ENCODE results near the gene POLR2J2.
"Not testable (repeated sequence)": the region's sequence is repeated elsewhere in the genome, so short reads cannot be mapped to it uniquely, and the experiment has no call there.

Gene POLR2J2

DNA sequence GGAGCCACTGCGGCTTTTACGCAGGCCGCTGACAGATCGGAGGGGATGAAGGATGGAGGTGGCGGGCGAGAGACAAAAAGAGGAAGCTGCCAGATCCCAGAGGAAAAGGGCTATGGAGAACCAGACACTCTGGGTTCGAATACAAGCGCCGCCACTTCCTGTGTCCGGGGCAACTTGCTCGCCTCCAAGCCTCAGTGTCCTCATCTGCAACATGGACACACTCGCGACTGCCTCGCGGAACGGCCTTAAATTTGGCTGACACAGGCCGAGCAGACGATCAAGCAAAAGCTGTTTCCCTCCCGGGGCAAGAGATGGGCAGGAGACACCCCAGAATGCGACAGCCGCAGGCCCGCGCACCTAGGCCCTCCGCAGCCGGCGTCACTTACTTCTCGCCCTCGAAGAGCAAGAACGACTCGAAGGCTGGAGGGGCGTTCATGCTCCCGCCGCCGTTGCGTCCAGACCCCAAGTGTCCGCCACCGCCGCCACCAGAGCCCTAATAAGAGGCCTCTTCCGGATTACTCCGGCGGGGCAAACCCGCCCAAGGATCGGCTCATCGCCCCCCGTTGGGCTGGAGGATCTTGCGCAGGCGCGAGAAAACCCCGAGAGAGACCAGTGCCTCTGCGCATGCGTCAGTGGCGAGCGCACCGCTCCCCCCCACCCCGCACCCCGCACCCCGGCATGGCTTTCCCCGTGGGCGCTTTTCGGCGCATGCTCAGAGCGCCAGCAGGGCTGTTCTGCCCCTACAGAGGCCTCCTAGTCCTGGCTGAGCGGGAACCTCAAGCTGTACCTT is at the start of gene POLR2J2:
TSS of gene POLR2J2 (minus strand) at position 498 of the 790 bp plus-strand sequence. CDS start at position 436, 62 bp downstream.
- H3K4me3 ChIP-seq (ENCODE audit: low read depth, low read length), result peak within 1 kb of the TSS; percentile 39

DNA sequence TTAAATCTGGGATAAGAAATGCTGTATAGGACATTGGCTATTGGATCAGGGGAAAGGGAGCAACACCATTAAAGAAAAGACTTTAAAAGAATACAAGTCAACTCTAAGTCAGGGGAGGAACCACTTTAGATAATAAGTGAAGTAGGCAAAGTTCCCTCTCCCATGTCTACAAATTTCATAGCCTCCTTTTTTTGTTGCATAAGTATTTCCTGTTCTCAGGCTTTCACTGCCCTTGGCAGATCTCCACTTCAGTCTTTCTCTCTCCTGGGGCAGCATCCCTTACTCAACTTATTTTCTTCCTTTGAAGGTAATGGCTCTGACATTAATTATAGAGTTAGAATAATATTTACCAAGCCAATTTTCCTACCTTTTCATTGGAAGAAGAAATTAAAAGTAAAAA is 47.0 kb upstream of the POLR2J2 start:
- not testable (repeated sequence) for H3K4me3 ChIP-seq (ENCODE audit: low read depth, low read length)

DNA sequence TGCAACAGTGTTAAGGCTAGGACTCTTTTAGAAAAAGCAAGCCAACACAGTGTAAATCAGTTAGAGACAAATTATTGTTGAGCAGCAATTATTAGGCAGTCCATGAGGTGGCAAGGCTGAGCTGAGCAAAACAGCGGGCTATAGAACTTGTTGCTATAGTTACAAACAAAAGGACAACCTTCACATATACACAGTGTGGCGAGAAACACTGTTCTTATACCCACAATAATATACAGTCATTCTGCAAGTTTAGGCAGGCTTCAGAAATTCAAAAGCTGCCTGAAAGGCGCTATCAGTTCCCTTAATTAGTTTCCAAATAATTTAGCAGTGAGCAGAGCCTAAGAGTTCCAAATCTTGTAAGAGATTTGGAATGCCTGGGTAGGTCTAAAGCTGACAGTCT is 44.3 kb upstream of the POLR2J2 start:
- not testable (repeated sequence) for H3K4me3 ChIP-seq (ENCODE audit: low read depth, low read length)

DNA sequence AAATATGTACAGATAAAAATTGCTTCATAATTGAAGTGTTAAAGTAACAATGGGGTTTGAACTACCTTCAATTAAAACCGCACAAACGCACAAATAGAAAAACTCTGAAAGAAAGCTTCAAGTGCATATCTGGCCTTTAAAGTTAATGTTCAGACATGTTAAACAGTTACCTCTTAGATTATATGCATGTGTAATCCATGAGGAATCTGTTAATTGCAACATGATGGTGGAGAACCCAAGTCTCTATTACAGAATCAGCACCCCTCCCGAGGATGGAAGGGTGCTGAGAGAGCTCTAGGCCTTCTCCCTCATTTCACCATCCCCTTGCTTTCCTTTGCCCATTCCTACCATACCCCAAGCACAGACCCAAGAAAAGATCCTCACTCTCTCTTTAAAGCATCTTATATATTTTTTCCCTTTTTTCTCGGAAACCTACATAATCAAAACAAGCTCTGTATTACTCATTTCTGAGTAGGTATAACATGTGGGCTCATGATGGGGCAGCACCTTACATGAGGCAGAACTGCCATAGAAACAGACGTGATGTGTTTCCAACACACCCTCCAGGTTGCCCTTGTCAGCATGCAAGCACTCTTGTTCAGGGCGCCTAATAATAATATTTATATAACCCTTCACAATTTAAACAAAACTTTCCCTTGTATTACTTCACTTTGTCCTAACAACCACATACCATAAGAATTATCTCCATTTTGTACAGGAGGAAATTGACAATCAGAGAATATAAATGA is 43.5 kb upstream of the POLR2J2 start:
- H3K4me3 ChIP-seq (ENCODE audit: low read depth, low read length), result not testable (repeated sequence)

GRCh38 chr7:102713691-102714080 is 42.2 kb upstream of the POLR2J2 start:
- not testable (repeated sequence) for H3K4me3 ChIP-seq (ENCODE audit: low read depth, low read length)

GRCh38 chr7:102713011-102713690 is 41.7 kb upstream of the POLR2J2 start:
- H3K4me3 ChIP-seq (ENCODE audit: low read depth, low read length), result peak overlapping the region; percentile 10

GRCh38 chr7:102698962-102699750 is 27.7 kb upstream of the POLR2J2 start:
- H3K4me3 ChIP-seq (ENCODE audit: low read depth, low read length), result not testable (repeated sequence)

GRCh38 chr7:102697642-102698512 is 26.4 kb upstream of the POLR2J2 start:
- not testable (repeated sequence) for H3K4me3 ChIP-seq (ENCODE audit: low read depth, low read length)

DNA sequence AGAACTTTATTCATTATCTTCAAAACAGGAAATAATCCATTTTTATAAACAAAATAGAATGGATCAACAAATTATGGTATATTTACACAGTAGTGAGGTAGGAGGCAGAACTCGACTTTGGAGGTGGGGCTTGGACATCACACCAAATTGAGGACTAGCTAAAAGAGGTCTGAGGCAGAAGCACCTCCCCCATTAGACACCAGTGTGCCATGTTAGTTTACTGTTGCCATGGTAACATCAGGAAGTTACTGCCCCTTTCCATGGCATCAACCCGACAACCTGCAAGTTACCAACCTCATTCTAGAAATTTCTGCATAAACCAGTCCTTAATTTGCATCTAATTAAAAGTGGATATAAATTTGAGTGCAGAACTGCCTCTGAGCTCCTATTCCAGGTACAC is 24.5 kb upstream of the POLR2J2 start:
- not testable (repeated sequence) for H3K4me3 ChIP-seq (ENCODE audit: low read depth, low read length)

- H3K4me3 ChIP-seq (ENCODE audit: low read depth, low read length), result not testable (repeated sequence)
These were observed 23.6 kb upstream of the POLR2J2 start for GRCh38 chr7:102695033-102695552.

- not testable (repeated sequence) for H3K4me3 ChIP-seq (ENCODE audit: low read depth, low read length)
These were observed 22.5 kb upstream of the POLR2J2 start for GRCh38 chr7:102694008-102694407.

GRCh38 chr7:102690602-102691001 is 19.1 kb upstream of the POLR2J2 start:
- not testable (repeated sequence) for H3K4me3 ChIP-seq (ENCODE audit: low read depth, low read length)

GRCh38 chr7:102689436-102690282 is 18.2 kb upstream of the POLR2J2 start:
- H3K4me3 ChIP-seq (ENCODE audit: low read depth, low read length), result peak overlapping the region; percentile 16

GRCh38 chr7:102688299-102689036 is 17.0 kb upstream of the POLR2J2 start:
- H3K4me3 ChIP-seq (ENCODE audit: low read depth, low read length), result not testable (repeated sequence)

- not testable (repeated sequence) for H3K4me3 ChIP-seq (ENCODE audit: low read depth, low read length)
These were observed 11.1 kb upstream of the POLR2J2 start for GRCh38 chr7:102682560-102682959.

GRCh38 chr7:102680780-102681179 is 9.3 kb upstream of the POLR2J2 start:
- H3K4me3 ChIP-seq (ENCODE audit: low read depth, low read length), result not testable (repeated sequence)

DNA sequence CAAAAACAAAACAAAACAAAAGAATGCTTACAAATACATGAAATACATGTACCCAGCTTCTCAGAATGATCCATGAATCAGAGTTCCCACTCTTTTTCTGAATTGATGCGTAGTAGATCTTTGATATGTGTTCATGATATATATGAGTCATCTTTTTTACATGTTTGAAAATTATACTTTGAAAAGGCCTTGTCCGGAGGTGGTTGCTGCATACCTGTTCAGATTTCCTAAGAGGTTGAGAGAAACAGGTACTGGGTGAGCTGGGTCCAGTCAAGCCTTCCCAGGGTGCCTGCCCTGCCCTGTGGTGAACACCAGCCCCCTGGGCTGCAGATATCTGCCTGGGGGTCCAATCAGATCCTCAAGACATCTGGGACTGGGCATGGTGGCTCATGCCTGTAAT is 4.1 kb upstream of the POLR2J2 start:
- not testable (repeated sequence) for H3K4me3 ChIP-seq (ENCODE audit: low read depth, low read length)
